ENCODE data around the gene HBA1.
"Not testable (repeated sequence)": the region's sequence is repeated elsewhere in the genome, so short reads cannot be mapped to it uniquely, and the experiment has no call there.

The HBA1 gene

GRCh38 chr16:176477-177382, at the start of gene HBA1:
HBA1 (plus strand) TSS chr16:176680; CDS start chr16:176717, 37 bp downstream.
- DNase-seq (ENCODE audit: low read depth), result not testable (repeated sequence)

GRCh38 chr16:129075-129474, 47.4 kb upstream of the HBA1 start:
- no peak for DNase-seq (ENCODE audit: low read depth)

GRCh38 chr16:130533-131173, 45.8 kb upstream of the HBA1 start:
- no peak for DNase-seq (ENCODE audit: low read depth)

- no peak for DNase-seq (ENCODE audit: low read depth)
These were observed 44.4 kb upstream of the HBA1 start for GRCh38 chr16:132120-132519.

- DNase-seq (ENCODE audit: low read depth), result no peak
These were observed 42.8 kb upstream of the HBA1 start for GRCh38 chr16:133716-134115.

GRCh38 chr16:138049-138417, 38.4 kb upstream of the HBA1 start:
- DNase-seq (ENCODE audit: low read depth), result no peak

- no peak for DNase-seq (ENCODE audit: low read depth)
These were observed 36.2 kb upstream of the HBA1 start for GRCh38 chr16:140175-140857.

- DNase-seq (ENCODE audit: low read depth), result no peak
These were observed 34.0 kb upstream of the HBA1 start for GRCh38 chr16:142405-142967.

- DNase-seq (ENCODE audit: low read depth), result no peak
These were observed 33.4 kb upstream of the HBA1 start for GRCh38 chr16:143047-143446.

GRCh38 chr16:143456-143855, 33.0 kb upstream of the HBA1 start:
- DNase-seq (ENCODE audit: low read depth), result no peak

- no peak for DNase-seq (ENCODE audit: low read depth)
These were observed 31.7 kb upstream of the HBA1 start for GRCh38 chr16:144797-145252.

- no peak for DNase-seq (ENCODE audit: low read depth)
These were observed 29.8 kb upstream of the HBA1 start for GRCh38 chr16:146646-147045.

- no peak for DNase-seq (ENCODE audit: low read depth)
These were observed 27.3 kb upstream of the HBA1 start for GRCh38 chr16:149024-149660.

- DNase-seq (ENCODE audit: low read depth), result no peak
These were observed 24.0 kb upstream of the HBA1 start, which contains the start of gene HBZ for GRCh38 chr16:152141-153128. HBZ (plus strand) TSS chr16:152644; CDS start chr16:152910, 266 bp downstream.

GRCh38 chr16:153129-153521, 23.4 kb upstream of the HBA1 start:
- DNase-seq (ENCODE audit: low read depth), result not testable (repeated sequence)

- not testable (repeated sequence) for DNase-seq (ENCODE audit: low read depth)
These were observed 22.8 kb upstream of the HBA1 start for GRCh38 chr16:153550-154216.

- DNase-seq (ENCODE audit: low read depth), result no peak
These were observed 22.1 kb upstream of the HBA1 start for GRCh38 chr16:154217-155030.

GRCh38 chr16:155031-155398, 21.5 kb upstream of the HBA1 start:
- no peak for DNase-seq (ENCODE audit: low read depth)

All from activated gamma-delta T cell treated with anti-CD3 and anti-CD28 coated beads, Interleukin-2, amount 50 U/mL, for 16 hours (primary cell).